Activated naive CD8-positive, alpha-beta T cell (primary cell): ENCODE measurements around the gene CITED4.

Source experiments
- H3K27ac Mint-ChIP-seq: one replicate; pipeline ENCODE4 v1.8.0; 2021; ENCODE audit warnings: mixed read lengths
- H3K27me3 Mint-ChIP-seq: one replicate; pipeline ENCODE4 v1.8.0; 2021; ENCODE audit warnings: mixed read lengths
- H3K36me3 Mint-ChIP-seq: one replicate; pipeline ENCODE4 v1.8.0; 2021; ENCODE audit warnings: mixed read lengths
- H3K4me1 Mint-ChIP-seq: one replicate; pipeline ENCODE4 v1.8.0; 2021; ENCODE audit warnings: low read depth, mixed read lengths
- H3K4me3 Mint-ChIP-seq: one replicate; pipeline ENCODE4 v1.8.0; 2021; ENCODE audit warnings: mild to moderate bottlenecking, mixed read lengths
- H3K9me3 Mint-ChIP-seq: one replicate; pipeline ENCODE4 v1.8.0; 2021; ENCODE audit warnings: low read depth, mixed read lengths

CITED4 gene

GRCh38 chr1:40838045-40838979 is 23.9 kb downstream of the CITED4 start:
- no peaks in the 10 kb centered on the region for H3K27me3 Mint-ChIP-seq
- H3K4me3 Mint-ChIP-seq = no peak overlapping the region
- H3K4me1 Mint-ChIP-seq = peaks cover 28% of the 10 kb centered on the region
- H3K9me3 Mint-ChIP-seq = no peaks in the 10 kb centered on the region
- peaks cover 4% of the 10 kb centered on the region for H3K36me3 Mint-ChIP-seq
- H3K27ac Mint-ChIP-seq = no peak overlapping the region

GRCh38 chr1:40837601-40838000 is 24.6 kb downstream of the CITED4 start:
- H3K27me3 Mint-ChIP-seq = no peaks in the 10 kb centered on the region
- H3K36me3 Mint-ChIP-seq = peaks cover 3% of the 10 kb centered on the region
- H3K9me3 Mint-ChIP-seq = no peaks in the 10 kb centered on the region
- no peak overlapping the region for H3K4me3 Mint-ChIP-seq
- no peak overlapping the region for H3K27ac Mint-ChIP-seq
- peaks cover 28% of the 10 kb centered on the region for H3K4me1 Mint-ChIP-seq

- Mint-ChIP-seq H3K4me3 (no peak overlapping the region), H3K9me3 (no peaks in the 10 kb centered on the region), H3K4me1 (peaks cover 24% of the 10 kb centered on the region), H3K27me3 (no peaks in the 10 kb centered on the region), H3K27ac (no peak overlapping the region), H3K36me3 (no peaks in the 10 kb centered on the region)
Measured at GRCh38 chr1:40836283-40836682, 25.9 kb downstream of the CITED4 start.

- peaks cover 11% of the 10 kb centered on the region for H3K4me1 Mint-ChIP-seq
- no peak overlapping the region for H3K27ac Mint-ChIP-seq
- no peaks in the 10 kb centered on the region for H3K27me3 Mint-ChIP-seq
- H3K9me3 Mint-ChIP-seq = no peaks in the 10 kb centered on the region
- H3K36me3 Mint-ChIP-seq = no peaks in the 10 kb centered on the region
- no peak overlapping the region for H3K4me3 Mint-ChIP-seq
Measured at GRCh38 chr1:40834968-40835545, 27.1 kb downstream of the CITED4 start.

GRCh38 chr1:40833979-40834378 is 28.2 kb downstream of the CITED4 start:
- H3K36me3 Mint-ChIP-seq = no peaks in the 10 kb centered on the region
- H3K9me3 Mint-ChIP-seq = no peaks in the 10 kb centered on the region
- no peak overlapping the region for H3K4me3 Mint-ChIP-seq
- H3K4me1 Mint-ChIP-seq = peaks cover under 1% of the 10 kb centered on the region
- no peaks in the 10 kb centered on the region for H3K27me3 Mint-ChIP-seq
- no peak overlapping the region for H3K27ac Mint-ChIP-seq

- Mint-ChIP-seq H3K27me3 (no peaks in the 10 kb centered on the region), H3K4me3 (no peak overlapping the region), H3K27ac (no peak overlapping the region), H3K9me3 (no peaks in the 10 kb centered on the region), H3K36me3 (no peaks in the 10 kb centered on the region), H3K4me1 (peaks cover 3% of the 10 kb centered on the region)
Measured at GRCh38 chr1:40831001-40831732, 31.0 kb downstream of the CITED4 start.

GRCh38 chr1:40830419-40830943 is 31.7 kb downstream of the CITED4 start:
- Mint-ChIP-seq H3K9me3 (no peaks in the 10 kb centered on the region), H3K27ac (no peak overlapping the region), H3K36me3 (no peaks in the 10 kb centered on the region), H3K4me1 (peaks cover 10% of the 10 kb centered on the region), H3K4me3 (no peak overlapping the region), H3K27me3 (no peaks in the 10 kb centered on the region)

GRCh38 chr1:40829631-40830245 is 32.4 kb downstream of the CITED4 start:
- Mint-ChIP-seq H3K36me3 (no peaks in the 10 kb centered on the region), H3K27ac (no peak overlapping the region), H3K27me3 (no peaks in the 10 kb centered on the region), H3K4me3 (no peak overlapping the region), H3K9me3 (no peaks in the 10 kb centered on the region), H3K4me1 (peaks cover 17% of the 10 kb centered on the region)

GRCh38 chr1:40825996-40826395 is 36.2 kb downstream of the CITED4 start:
- Mint-ChIP-seq H3K27ac (no peak overlapping the region), H3K9me3 (no peaks in the 10 kb centered on the region), H3K4me1 (peaks cover 19% of the 10 kb centered on the region), H3K36me3 (no peaks in the 10 kb centered on the region), H3K4me3 (no peak overlapping the region), H3K27me3 (no peaks in the 10 kb centered on the region)

- no peaks in the 10 kb centered on the region for H3K27me3 Mint-ChIP-seq
- H3K4me1 Mint-ChIP-seq = peaks cover 19% of the 10 kb centered on the region
- no peaks in the 10 kb centered on the region for H3K9me3 Mint-ChIP-seq
- H3K27ac Mint-ChIP-seq = no peak overlapping the region
- H3K4me3 Mint-ChIP-seq = no peak overlapping the region
- no peaks in the 10 kb centered on the region for H3K36me3 Mint-ChIP-seq
Measured at GRCh38 chr1:40825435-40825788, 36.8 kb downstream of the CITED4 start.

GRCh38 chr1:40824591-40825434 is 37.4 kb downstream of the CITED4 start:
- H3K4me3 Mint-ChIP-seq = no peak overlapping the region
- peaks cover 19% of the 10 kb centered on the region for H3K4me1 Mint-ChIP-seq
- H3K9me3 Mint-ChIP-seq = no peaks in the 10 kb centered on the region
- no peak overlapping the region for H3K27ac Mint-ChIP-seq
- H3K27me3 Mint-ChIP-seq = no peaks in the 10 kb centered on the region
- H3K36me3 Mint-ChIP-seq = no peaks in the 10 kb centered on the region

GRCh38 chr1:40823983-40824382 is 38.2 kb downstream of the CITED4 start:
- Mint-ChIP-seq H3K4me1 (peaks cover 19% of the 10 kb centered on the region), H3K27me3 (no peaks in the 10 kb centered on the region), H3K36me3 (no peaks in the 10 kb centered on the region), H3K4me3 (no peak overlapping the region), H3K27ac (no peak overlapping the region), H3K9me3 (no peaks in the 10 kb centered on the region)

- no peak overlapping the region for H3K4me3 Mint-ChIP-seq
- H3K4me1 Mint-ChIP-seq = peaks cover 23% of the 10 kb centered on the region
- no peaks in the 10 kb centered on the region for H3K27me3 Mint-ChIP-seq
- H3K9me3 Mint-ChIP-seq = no peaks in the 10 kb centered on the region
- no peak overlapping the region for H3K27ac Mint-ChIP-seq
- H3K36me3 Mint-ChIP-seq = no peaks in the 10 kb centered on the region
Measured at GRCh38 chr1:40823345-40823744, 38.8 kb downstream of the CITED4 start.

- no peaks in the 10 kb centered on the region for H3K9me3 Mint-ChIP-seq
- no peaks in the 10 kb centered on the region for H3K36me3 Mint-ChIP-seq
- H3K4me1 Mint-ChIP-seq = peaks cover 23% of the 10 kb centered on the region
- H3K27me3 Mint-ChIP-seq = no peaks in the 10 kb centered on the region
- no peak overlapping the region for H3K27ac Mint-ChIP-seq
- H3K4me3 Mint-ChIP-seq = no peak overlapping the region
Measured at GRCh38 chr1:40822890-40823289, 39.3 kb downstream of the CITED4 start.
